Ovary (tissue), 3 donors: ENCODE results near the gene RNF114.

Experiments used
- CTCF ChIP-seq, 3 donors: fragments of 450-650 bp in 2 of 3; fragments of 200-600 bp in 1 of 3; IDR thresholded peaks; one replicate each; pipeline versions ENCODE4 v1.5.1 to v1.8.0; 2016 to 2022; ENCODE audit warnings: antibody characterized with exemption in 3 of 3, mild to moderate bottlenecking in 1 of 3
- POLR2A ChIP-seq: fragments of 450-650 bp; IDR thresholded peaks from one replicate; pipeline ENCODE4 v1.6.1; 2017; ENCODE audit warnings: antibody characterized with exemption, mild to moderate bottlenecking, moderate library complexity
- donor health status: DM: no; HTN: no; CAD: no.

- no peak for TF ChIP-seq CTCF (IDR thresholded peaks at IDR 0.05)
- TF ChIP-seq POLR2A, result no peak
Observed at GRCh38 chr20:49984426-49985153, 48.4 kb downstream of the RNF114 start.
